Esophagus muscularis mucosa (tissue), 4 donors: ENCODE measurements around the gene ZDHHC19.

Source experiments
- EP300 ChIP-seq: sonication (generic); formaldehyde crosslinking; IDR thresholded peaks from one replicate; pipeline ENCODE4 v1.6.1; 2017; ENCODE audit warnings: antibody characterized with exemption
- POLR2A ChIP-seq: fragments of 450-650 bp; IDR thresholded peaks from one replicate; pipeline ENCODE4 v1.6.1; 2017; ENCODE audit warnings: antibody characterized with exemption, moderate library complexity, mild to moderate bottlenecking, low read depth
- POLR2AphosphoS5 ChIP-seq, 2 donors: sonication (generic); formaldehyde crosslinking; IDR thresholded peaks; one replicate each; pipeline ENCODE4 v1.6.1; 2017; ENCODE audit warnings: antibody characterized with exemption in 2 of 2
- TF ChIP-seq, protein P1 (sequence below), 3 experiments: fragments of 200-600 bp in 2 of 3; fragments of 450-650 bp in 1 of 3; sonication (generic) in 2 of 3; IDR thresholded peaks; one replicate each; pipeline ENCODE4 v1.5.1; 2017 to 2019; ENCODE audit warnings: antibody characterized with exemption in 3 of 3, mild to moderate bottlenecking in 2 of 3, moderate library complexity in 1 of 3

GRCh38 chr3:196169836-196170240 is 41.4 kb downstream of the ZDHHC19 start:
- TF ChIP-seq, protein P1, sequence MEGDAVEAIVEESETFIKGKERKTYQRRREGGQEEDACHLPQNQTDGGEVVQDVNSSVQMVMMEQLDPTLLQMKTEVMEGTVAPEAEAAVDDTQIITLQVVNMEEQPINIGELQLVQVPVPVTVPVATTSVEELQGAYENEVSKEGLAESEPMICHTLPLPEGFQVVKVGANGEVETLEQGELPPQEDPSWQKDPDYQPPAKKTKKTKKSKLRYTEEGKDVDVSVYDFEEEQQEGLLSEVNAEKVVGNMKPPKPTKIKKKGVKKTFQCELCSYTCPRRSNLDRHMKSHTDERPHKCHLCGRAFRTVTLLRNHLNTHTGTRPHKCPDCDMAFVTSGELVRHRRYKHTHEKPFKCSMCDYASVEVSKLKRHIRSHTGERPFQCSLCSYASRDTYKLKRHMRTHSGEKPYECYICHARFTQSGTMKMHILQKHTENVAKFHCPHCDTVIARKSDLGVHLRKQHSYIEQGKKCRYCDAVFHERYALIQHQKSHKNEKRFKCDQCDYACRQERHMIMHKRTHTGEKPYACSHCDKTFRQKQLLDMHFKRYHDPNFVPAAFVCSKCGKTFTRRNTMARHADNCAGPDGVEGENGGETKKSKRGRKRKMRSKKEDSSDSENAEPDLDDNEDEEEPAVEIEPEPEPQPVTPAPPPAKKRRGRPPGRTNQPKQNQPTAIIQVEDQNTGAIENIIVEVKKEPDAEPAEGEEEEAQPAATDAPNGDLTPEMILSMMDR (IDR thresholded peaks at IDR 0.05) = no peak
- TF ChIP-seq POLR2AphosphoS5 (IDR thresholded peaks at IDR 0.05) (no peak), POLR2A (no peak), EP300 (no peak)
